H1 (cell line): ENCODE data around the gene CKAP2L. TPM values are rescaled to one million over a fixed set of nuclear protein-coding genes. Genes with fewer than 3 reads are reported as not detected.

Source experiments
- CTCF ChIA-PET: fragments of 300-600 bp; sonication (Branson Sonifier 250); formaldehyde crosslinking; loops from one replicate; lab custom pipeline; 2021; ENCODE audit not compliant: partially characterized antibody; lab: Charles Lee
- POLR2A ChIA-PET: fragments of 300-600 bp; sonication (Branson Sonifier 250); formaldehyde crosslinking; loops from one replicate; lab custom pipeline; 2021; ENCODE audit warnings: inconsistent platforms; ENCODE audit not compliant: partially characterized antibody; lab: Charles Lee
- DNase-seq, 2 experiments: peaks; one replicate each; pipeline versions ENCODE4 v3.0.0 to v3.0.0-alpha.2; 2010 to 2022; ENCODE audit warnings: low spot score in 2 of 2, low read depth in 1 of 2, mixed read lengths in 1 of 2
- FAIRE-seq: peaks from 2 replicates; lab custom pipeline; 2011; peaks lifted over from hg19 to GRCh38; lab: Jason Lieb, UNC
- H2AFZ ChIP-seq: 2 replicates; pipeline ENCODE4 v1.8.1; 2012; ENCODE audit warnings: low read length, inconsistent platforms
- H2AK5ac ChIP-seq: 2 replicates; pipeline ENCODE4 v1.6.1; 2013; ENCODE audit warnings: low read depth, low read length
- H2BK120ac ChIP-seq: replicated peaks from 2 replicates; pipeline ENCODE3; 2013; ENCODE audit warnings: low read depth, low read length, inconsistent platforms
- H2BK12ac ChIP-seq: 2 replicates; pipeline ENCODE4 v1.6.1; 2013; ENCODE audit warnings: low read depth, low read length
- H2BK15ac ChIP-seq: 2 replicates; pipeline ENCODE4 v1.6.1; 2013; ENCODE audit warnings: low read length
- H2BK20ac ChIP-seq: 2 replicates; pipeline ENCODE4 v1.6.1; 2013; ENCODE audit warnings: low read length
- H2BK5ac ChIP-seq: 2 replicates; pipeline ENCODE4 v1.6.1; 2013; ENCODE audit warnings: low read depth, low read length
- H3K14ac ChIP-seq: 2 replicates; pipeline ENCODE4 v1.6.1; 2013; ENCODE audit warnings: inconsistent platforms; ENCODE audit not compliant: insufficient read length
- H3K18ac ChIP-seq: 2 replicates; pipeline ENCODE4 v1.6.1; 2013; ENCODE audit warnings: low read length; ENCODE audit errors: extremely low read depth
- H3K23ac ChIP-seq: 2 replicates; pipeline ENCODE4 v1.6.1; 2013; ENCODE audit warnings: inconsistent platforms; ENCODE audit not compliant: insufficient read length
- H3K23me2 ChIP-seq: 2 replicates; pipeline ENCODE4 v1.6.1; 2013; ENCODE audit warnings: low read depth, low read length
- H3K27ac ChIP-seq: 2 replicates; pipeline ENCODE4 v1.6.1; 2011; ENCODE audit warnings: low read depth, low read length, inconsistent platforms
- H3K27me3 ChIP-seq, 4 experiments: replicated peaks in 1 of 4; 1 replicate in 1 of 4; 2 replicates in 3 of 4; pipeline versions ENCODE4 v1.6.1 to v1.8.1; 2011 to 2013; ENCODE audit warnings: low read length in 3 of 4, mild to moderate bottlenecking in 3 of 4, inconsistent platforms in 2 of 4, mixed read lengths in 2 of 4, moderate library complexity in 1 of 4; ENCODE audit not compliant: control insufficient read depth in 3 of 4, insufficient read depth in 3 of 4; ENCODE audit errors: extremely low read depth in 1 of 4
- H3K36me3 ChIP-seq, 4 experiments: 2 replicates each; pipeline versions ENCODE4 v1.6.1 to v1.8.1; 2011 to 2013; ENCODE audit warnings: mild to moderate bottlenecking in 4 of 4, low read length in 3 of 4, moderate library complexity in 2 of 4, control low read depth in 1 of 4, inconsistent platforms in 1 of 4; ENCODE audit not compliant: insufficient read depth in 4 of 4, control insufficient read depth in 2 of 4
- H3K4ac ChIP-seq: replicated peaks from 2 replicates; pipeline ENCODE3; 2013; ENCODE audit warnings: low read length, low read depth, mixed read lengths, inconsistent platforms; ENCODE audit not compliant: insufficient read length
- H3K4me1 ChIP-seq, 4 experiments: replicated peaks in 1 of 4; 1 replicate in 1 of 4; 2 replicates in 3 of 4; pipeline versions ENCODE4 v1.6.1 to v1.8.1; 2011 to 2013; ENCODE audit warnings: low read length in 3 of 4, inconsistent platforms in 2 of 4, mixed read lengths in 1 of 4; ENCODE audit not compliant: insufficient read depth in 4 of 4, control insufficient read depth in 3 of 4
- H3K4me2 ChIP-seq, 2 experiments: 2 replicates each; pipeline versions ENCODE4 v1.6.1 to v1.8.1; 2011 to 2013; ENCODE audit warnings: low read depth in 2 of 2, low read length in 2 of 2, control low read depth in 1 of 2, inconsistent platforms in 1 of 2, mild to moderate bottlenecking in 1 of 2; ENCODE audit not compliant: insufficient read depth in 1 of 2
- H3K4me3 ChIP-seq, 4 experiments: fragments of 200-600, 300-600 bp in 1 of 4; sonication (generic), shearing (Covaris generic), sonication (Bioruptor Twin) in 1 of 4; 2 replicates each; pipeline versions ENCODE4 v1.5.1 to v1.8.1; 2011 to 2016; ENCODE audit warnings: low read length in 4 of 4, low read depth in 3 of 4, control low read depth in 2 of 4, inconsistent platforms in 2 of 4, mild to moderate bottlenecking in 2 of 4, mixed read lengths in 1 of 4, moderate library complexity in 1 of 4; ENCODE audit not compliant: insufficient read depth in 2 of 4; ENCODE audit errors: extremely low read depth in 1 of 4
- H3K56ac ChIP-seq: replicated peaks from 2 replicates; pipeline ENCODE3; 2013; ENCODE audit warnings: low read depth, mild to moderate bottlenecking, mixed read lengths, low read length, inconsistent platforms; ENCODE audit not compliant: insufficient read length
- H3K79me1 ChIP-seq: 2 replicates; pipeline ENCODE4 v1.6.1; 2013; ENCODE audit warnings: low read depth, low read length, control low read depth
- H3K79me2 ChIP-seq, 2 experiments: 2 replicates each; pipeline versions ENCODE4 v1.6.1 to v1.8.1; 2012 to 2013; ENCODE audit warnings: low read length in 2 of 2, mild to moderate bottlenecking in 2 of 2, inconsistent platforms in 1 of 2; ENCODE audit not compliant: insufficient read depth in 2 of 2, control insufficient read depth in 1 of 2
- H3K9ac ChIP-seq, 4 experiments: replicated peaks in 1 of 4; 1 replicate in 1 of 4; 2 replicates in 3 of 4; pipeline versions ENCODE4 v1.6.1 to v1.8.1; 2011 to 2013; ENCODE audit warnings: low read depth in 3 of 4, low read length in 3 of 4, control low read depth in 2 of 4, mild to moderate bottlenecking in 2 of 4, moderate library complexity in 2 of 4, inconsistent platforms in 1 of 4; ENCODE audit errors: extremely low read depth in 1 of 4
- H3K9me3 ChIP-seq, 2 experiments: 2 replicates each; pipeline versions ENCODE4 v1.6.1 to v1.8.1; 2012 to 2013; ENCODE audit warnings: mild to moderate bottlenecking in 2 of 2, moderate library complexity in 2 of 2, control low read depth in 1 of 2, inconsistent platforms in 1 of 2, low read depth in 1 of 2, low read length in 1 of 2, mixed read lengths in 1 of 2; ENCODE audit not compliant: insufficient read depth in 2 of 2
- H4K20me1 ChIP-seq, 2 experiments: replicated peaks in 1 of 2; 2 replicates each; pipeline versions ENCODE3 to v1.8.1; 2011 to 2013; ENCODE audit warnings: inconsistent platforms in 2 of 2, low read length in 2 of 2, mild to moderate bottlenecking in 1 of 2; ENCODE audit not compliant: insufficient read depth in 2 of 2, control insufficient read depth in 1 of 2
- H4K5ac ChIP-seq: 2 replicates; pipeline ENCODE4 v1.6.1; 2013; ENCODE audit warnings: low read length, low read depth, mixed read lengths, inconsistent platforms; ENCODE audit not compliant: insufficient read length
- H4K8ac ChIP-seq: 2 replicates; pipeline ENCODE4 v1.8.0; 2013; ENCODE audit warnings: mild to moderate bottlenecking, moderate library complexity, low read length, inconsistent platforms; ENCODE audit not compliant: insufficient read depth; ENCODE audit errors: extremely low read depth
- H4K91ac ChIP-seq: replicated peaks from 2 replicates; pipeline ENCODE3; 2013; ENCODE audit warnings: low read length, mixed read lengths, inconsistent platforms; ENCODE audit not compliant: insufficient read length
- CREB1 ChIP-seq: IDR thresholded peaks from 2 replicates; pipeline ENCODE4 v1.6.1; 2012; ENCODE audit warnings: inconsistent platforms
- E2F6 ChIP-seq: IDR thresholded peaks from 2 replicates; pipeline ENCODE4 v1.6.1; 2012; ENCODE audit warnings: inconsistent platforms
- MAFK ChIP-seq: IDR thresholded peaks from 2 replicates; pipeline ENCODE4 v1.6.1; 2012; ENCODE audit warnings: low read depth, mild to moderate bottlenecking, improper control_type of control experiment, low read length
- MAX ChIP-seq: IDR thresholded peaks from 2 replicates; pipeline ENCODE4 v1.6.1; 2012; ENCODE audit warnings: inconsistent platforms
- NRF1 ChIP-seq: IDR thresholded peaks from 2 replicates; pipeline ENCODE4 v1.6.1; 2011; ENCODE audit warnings: mild to moderate bottlenecking, low read depth, low read length, improper control_type of control experiment
- RAD21 ChIP-seq, 2 experiments: IDR thresholded peaks in 1 of 2; conservative IDR thresholded peaks in 1 of 2; 2 replicates each; pipeline ENCODE4 v1.6.1; 2011; ENCODE audit warnings: low read depth in 2 of 2, low read length in 2 of 2, improper control_type of control experiment in 1 of 2, inconsistent platforms in 1 of 2, mild to moderate bottlenecking in 1 of 2, moderate library complexity in 1 of 2
- RBBP5 ChIP-seq: IDR thresholded peaks from 2 replicates; pipeline ENCODE4 v1.7.1; 2012; ENCODE audit warnings: low read depth, mild to moderate bottlenecking, inconsistent platforms, low read length, moderate library complexity, borderline replicate concordance
- RNF2 ChIP-seq: fragments of 200-900, 300-1000 bp; sonication (generic); IDR thresholded peaks from 2 replicates; pipeline ENCODE4 v1.7.1; 2016; ENCODE audit warnings: borderline replicate concordance, low read depth, mild to moderate bottlenecking, antibody characterized with exemption, low read length; ENCODE audit not compliant: poor library complexity, severe bottlenecking; ENCODE audit errors: missing control alignments
- SP1 ChIP-seq: IDR thresholded peaks from 2 replicates; pipeline ENCODE4 v1.6.1; 2011; ENCODE audit warnings: low read depth, low read length
- TCF12 ChIP-seq: IDR thresholded peaks from 2 replicates; pipeline ENCODE4 v1.6.1; 2011; ENCODE audit warnings: low read depth, mild to moderate bottlenecking, low read length
- WGBS, 2 experiments: shearing (Covaris generic) in 1 of 2; methylation state at CpG; one replicate each; pipeline versions ENCODE4 v1.1.6 to v1.1.7; 2013 to 2015; ENCODE audit warnings: low lambda C conversion rate in 2 of 2, mixed read lengths in 2 of 2, inconsistent platforms in 1 of 2, low coverage in 1 of 2, missing lambda C conversion rate in 1 of 2; ENCODE audit not compliant: insufficient replicate concordance in 2 of 2, insufficient coverage in 1 of 2, insufficient read length in 1 of 2; ENCODE audit errors: extremely low coverage in 1 of 2, missing lambda C conversion rate in 1 of 2; 5-methylcytosine and 5-hydroxymethylcytosine counted together
- polyA plus RNA-seq, 7 experiments: library from polyadenylated mRNA; depleted of rRNA in 3 of 7; stranded (reverse) in 5 of 7; unstranded in 2 of 7; fragments of >200 nt in 5 of 7; fragments of 200-250 nt in 2 of 7; gene quantifications; 1 replicate in 5 of 7; 2 replicates in 1 of 7; 4 replicates in 1 of 7; pipeline versions ENCODE4 v1.2.1 to v1.2.3, GENCODE V29; 2011 to 2013; ENCODE audit warnings: missing spikeins in 2 of 7, mixed read lengths in 2 of 7
- total RNA-seq: library from RNA; stranded (reverse); fragmentation: NEBNext Ultra II Directional; extraction: Animal tissue kit (Norgen Biotek cat#: 25700); gene quantifications from 2 replicates; pipeline ENCODE4 v1.2.1, GENCODE V29; 2021

The CKAP2L gene
- total and polyA plus RNA-seq, 2 of the 8 experiments (the other 6 are each of a cell fraction or from before 2014, with no cell fraction given): 2.5 to 20.7 TPM

- Histone ChIP-seq H3K4ac (no peak overlapping the region), H3K14ac (no peak overlapping the region), H3K9me3 (no peaks in the 10 kb centered on the region), H3K9ac (no peak overlapping the region), H2BK20ac (no peak overlapping the region), H3K79me1 (peaks cover 4% of the 10 kb centered on the region; the same call in 1 of the 2 replicates), H3K36me3 (peaks cover 0 to 24% (median 5%) of the 10 kb centered on the region in 4 experiments; a peak in 4 of 8 replicates), H4K20me1 (peaks cover 0 to 1% of the 10 kb centered on the region in 2 experiments), H3K4me1 (peaks cover 0 to 8% (median 3%) of the 10 kb centered on the region in 4 experiments; a peak in 3 of 7 replicates), H4K91ac (no peak overlapping the region), H4K5ac (no peak overlapping the region), H3K27me3 (no peaks in the 10 kb centered on the region), H3K27ac (no peak overlapping the region), H3K4me3 (no peak overlapping the region), H3K23me2 (peaks cover 6% of the 10 kb centered on the region), H3K18ac (no peak overlapping the region), H3K79me2 (peaks cover 0 to 8% of the 10 kb centered on the region in 2 experiments; a peak in 1 of 4 replicates), H2AK5ac (no peak overlapping the region), H3K56ac (no peak overlapping the region), H3K23ac (no peak overlapping the region), H2BK120ac (no peak overlapping the region), H2AFZ (no peak overlapping the region), H4K8ac (no peak overlapping the region), H2BK12ac (no peak overlapping the region), H3K4me2 (no peak overlapping the region), H2BK5ac (no peak overlapping the region), H2BK15ac (no peak overlapping the region)
- FAIRE-seq (no peak), DNase-seq (no peak)
- WGBS, 2 experiments: 87% methylated on average over 4 of the region's 4 CpGs; no CpG with 5 or more reads in 1 of the 2 experiments
- POLR2A ChIA-PET: no interaction called here
- CTCF ChIA-PET: interaction anchor here (0.6 to 4.6 kb wide), 5 partner anchors 12 to 180 kb away, joined by 3 to 17 read pairs (median 12); no protein-coding TSS in a partner anchor
- no peak for TF ChIP-seq E2F6
- no peak for TF ChIP-seq NRF1
- no peak for TF ChIP-seq MAFK
- TF ChIP-seq MAX: no peak
- TF ChIP-seq RBBP5: no peak
- no peak for TF ChIP-seq SP1
- no peak for TF ChIP-seq CREB1
- TF ChIP-seq TCF12: no peak
- TF ChIP-seq RNF2: no peak
- no peak for TF ChIP-seq RAD21 (IDR thresholded peaks at IDR 0.05 in 1 of 2, conservative IDR thresholded peaks at IDR 0.05 in 1 of 2; ENCODE audit: low read depth in 2 of 2, low read length in 2 of 2)
These were observed 2.1 kb downstream of the CKAP2L start for GRCh38 chr2:112762276-112762675.
